Testis (tissue), 2 donors: ENCODE results near the gene ARPP21.

Source experiments
- POLR2A ChIP-seq: fragments of 450-650 bp; IDR thresholded peaks from one replicate; pipeline ENCODE4 v1.6.1; 2017; ENCODE audit warnings: antibody characterized with exemption, mild to moderate bottlenecking, moderate library complexity
- TF ChIP-seq, protein P1 (sequence below), 3 experiments: fragments of 450-650 bp in 2 of 3; fragments of 200-600 bp in 1 of 3; sonication (generic) in 1 of 3; IDR thresholded peaks; one replicate each; pipeline ENCODE4 v1.5.1; 2016 to 2019; ENCODE audit warnings: antibody characterized with exemption in 3 of 3, mild to moderate bottlenecking in 2 of 3, moderate library complexity in 1 of 3

DNA sequence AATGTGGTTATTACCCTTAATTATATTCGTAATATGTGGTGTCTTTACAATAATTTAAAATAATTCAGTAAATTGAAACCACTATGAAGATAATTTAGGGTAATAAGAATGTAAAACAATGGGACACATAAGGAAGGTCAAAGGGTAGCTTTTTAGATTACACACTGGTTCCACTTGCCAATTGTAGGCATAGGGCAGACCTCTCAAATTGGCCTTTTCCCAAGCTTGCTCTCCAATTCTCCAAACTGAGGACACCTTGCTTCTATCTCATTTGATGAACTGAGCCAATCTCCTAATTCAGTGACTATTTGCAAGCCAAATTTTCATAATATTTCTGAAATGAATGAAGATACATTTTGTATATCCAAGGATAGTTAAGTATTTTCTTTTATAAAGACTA lies 151.4 kb downstream of the ARPP21 start:
- no peak for TF ChIP-seq POLR2A
- TF ChIP-seq, protein P1, sequence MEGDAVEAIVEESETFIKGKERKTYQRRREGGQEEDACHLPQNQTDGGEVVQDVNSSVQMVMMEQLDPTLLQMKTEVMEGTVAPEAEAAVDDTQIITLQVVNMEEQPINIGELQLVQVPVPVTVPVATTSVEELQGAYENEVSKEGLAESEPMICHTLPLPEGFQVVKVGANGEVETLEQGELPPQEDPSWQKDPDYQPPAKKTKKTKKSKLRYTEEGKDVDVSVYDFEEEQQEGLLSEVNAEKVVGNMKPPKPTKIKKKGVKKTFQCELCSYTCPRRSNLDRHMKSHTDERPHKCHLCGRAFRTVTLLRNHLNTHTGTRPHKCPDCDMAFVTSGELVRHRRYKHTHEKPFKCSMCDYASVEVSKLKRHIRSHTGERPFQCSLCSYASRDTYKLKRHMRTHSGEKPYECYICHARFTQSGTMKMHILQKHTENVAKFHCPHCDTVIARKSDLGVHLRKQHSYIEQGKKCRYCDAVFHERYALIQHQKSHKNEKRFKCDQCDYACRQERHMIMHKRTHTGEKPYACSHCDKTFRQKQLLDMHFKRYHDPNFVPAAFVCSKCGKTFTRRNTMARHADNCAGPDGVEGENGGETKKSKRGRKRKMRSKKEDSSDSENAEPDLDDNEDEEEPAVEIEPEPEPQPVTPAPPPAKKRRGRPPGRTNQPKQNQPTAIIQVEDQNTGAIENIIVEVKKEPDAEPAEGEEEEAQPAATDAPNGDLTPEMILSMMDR (IDR thresholded peaks at IDR 0.05): no peak
